Transverse colon (tissue), 3 donors: Measurements from ENCODE around the gene CYB561D2.

Experiments used
- POLR2A ChIP-seq: fragments of 450-650 bp; IDR thresholded peaks from one replicate; pipeline ENCODE4 v1.6.1; 2016; ENCODE audit warnings: antibody characterized with exemption, mild to moderate bottlenecking, moderate library complexity
- TF ChIP-seq, protein P1 (sequence below), 5 experiments: fragments of 200-600 bp in 3 of 5; fragments of 450-650 bp in 2 of 5; sonication (generic) in 3 of 5; IDR thresholded peaks; 1 replicate in 2 of 5; 2 replicates in 3 of 5; pipeline ENCODE4 v1.5.1; 2016 to 2017; ENCODE audit warnings: antibody characterized with exemption in 5 of 5, inconsistent platforms in 3 of 5, mild to moderate bottlenecking in 2 of 5, moderate library complexity in 1 of 5

DNA sequence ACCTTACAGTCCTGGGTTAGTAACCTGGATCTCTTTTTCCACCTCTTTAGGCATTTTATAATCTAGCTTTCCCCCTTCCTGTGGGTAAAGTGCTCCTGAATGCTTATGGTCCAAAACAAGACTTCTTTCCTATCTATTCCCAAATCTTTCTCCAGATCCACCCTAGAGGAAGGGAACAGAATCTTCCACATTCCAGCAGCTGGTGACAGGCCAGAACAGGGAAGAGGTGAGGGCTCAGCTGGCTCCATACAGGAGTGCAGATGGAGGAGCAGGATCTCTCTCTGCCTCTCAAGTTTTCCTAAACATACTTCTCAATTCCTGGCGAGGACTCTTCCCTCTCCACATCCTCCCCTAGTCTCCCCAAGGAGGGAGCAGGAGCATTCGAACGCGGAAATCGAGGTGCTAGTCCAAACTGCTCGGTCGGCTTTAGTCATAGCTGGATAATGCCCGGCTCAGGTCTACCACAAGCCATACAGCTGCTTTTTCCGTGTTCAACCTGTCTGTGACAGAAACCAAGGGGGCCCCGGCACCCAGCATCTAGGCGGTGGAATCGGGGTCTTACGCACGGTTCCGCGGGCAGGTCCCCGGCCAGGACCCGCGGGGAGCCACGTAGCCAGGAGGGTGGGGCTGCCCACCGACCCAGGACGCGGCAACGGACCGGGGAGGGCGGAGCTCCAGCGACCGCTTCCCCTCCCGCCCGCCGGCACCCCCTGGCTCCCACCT lies 14.0 kb upstream of the CYB561D2 start:
- TF ChIP-seq, protein P1, sequence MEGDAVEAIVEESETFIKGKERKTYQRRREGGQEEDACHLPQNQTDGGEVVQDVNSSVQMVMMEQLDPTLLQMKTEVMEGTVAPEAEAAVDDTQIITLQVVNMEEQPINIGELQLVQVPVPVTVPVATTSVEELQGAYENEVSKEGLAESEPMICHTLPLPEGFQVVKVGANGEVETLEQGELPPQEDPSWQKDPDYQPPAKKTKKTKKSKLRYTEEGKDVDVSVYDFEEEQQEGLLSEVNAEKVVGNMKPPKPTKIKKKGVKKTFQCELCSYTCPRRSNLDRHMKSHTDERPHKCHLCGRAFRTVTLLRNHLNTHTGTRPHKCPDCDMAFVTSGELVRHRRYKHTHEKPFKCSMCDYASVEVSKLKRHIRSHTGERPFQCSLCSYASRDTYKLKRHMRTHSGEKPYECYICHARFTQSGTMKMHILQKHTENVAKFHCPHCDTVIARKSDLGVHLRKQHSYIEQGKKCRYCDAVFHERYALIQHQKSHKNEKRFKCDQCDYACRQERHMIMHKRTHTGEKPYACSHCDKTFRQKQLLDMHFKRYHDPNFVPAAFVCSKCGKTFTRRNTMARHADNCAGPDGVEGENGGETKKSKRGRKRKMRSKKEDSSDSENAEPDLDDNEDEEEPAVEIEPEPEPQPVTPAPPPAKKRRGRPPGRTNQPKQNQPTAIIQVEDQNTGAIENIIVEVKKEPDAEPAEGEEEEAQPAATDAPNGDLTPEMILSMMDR (IDR thresholded peaks at IDR 0.05), result peak in 1 of 5 experiments; percentile 26
- no peak for TF ChIP-seq POLR2A
